HepG2 (cell line): ENCODE data around the gene KLHL36. TPM values are rescaled to one million over a fixed set of nuclear protein-coding genes. Genes with fewer than 3 reads are reported as not detected.

Experiments used
- ATAC-seq: fragments of 200-7000 bp; cut with Tn5 transposase; 3 replicates; pipeline ENCODE4 v1.9.1; 2020; ENCODE audit warnings: mild to moderate bottlenecking, moderate library complexity
- BruUV-seq: library from RNA; stranded (reverse); fragments of 400-500 nt; replicated peaks from 2 replicates; lab custom pipeline; 2021; lab: Mats Ljungman, UMichigan
- CTCF ChIA-PET: fragments of 300-600 bp; formaldehyde crosslinking; extraction: SDS; loops from one replicate; lab custom pipeline; 2021; ENCODE audit warnings: low total read pairs, inconsistent platforms, low intra/inter-chr PET ratio; lab: Yijun Ruan, JAX
- POLR2A ChIA-PET: fragments of 350-600 bp; sonication (Branson Sonifier 250); formaldehyde crosslinking; loops from one replicate; lab custom pipeline; 2020; ENCODE audit warnings: antibody characterized with exemption, inconsistent platforms; lab: Yijun Ruan, JAX
- DNase-seq: peaks from one replicate; pipeline ENCODE4 v3.0.0-alpha.2; 2015; ENCODE audit warnings: low spot score
- FAIRE-seq: peaks from 3 replicates; lab custom pipeline; 2011; peaks lifted over from hg19 to GRCh38; lab: Jason Lieb, UNC
- H2AFZ ChIP-seq: one replicate; pipeline ENCODE4 v1.6.1; 2011; ENCODE audit warnings: low read length, inconsistent platforms
- H3K27ac ChIP-seq: fragments of 300-600 bp; 3 replicates; pipeline ENCODE4 v1.8.0; 2011; ENCODE audit warnings: mixed run types, mild to moderate bottlenecking, mixed read lengths, low read length, inconsistent platforms; ENCODE audit not compliant: insufficient read depth; ENCODE audit errors: extremely low read length
- H3K27me3 ChIP-seq, 2 experiments: fragments of 200-600 bp in 1 of 2; 2 replicates in 1 of 2; 3 replicates in 1 of 2; pipeline versions ENCODE4 v1.6.0 to v1.8.0; 2011; ENCODE audit warnings: low read length in 2 of 2, mild to moderate bottlenecking in 2 of 2, moderate library complexity in 2 of 2, inconsistent platforms in 1 of 2; ENCODE audit not compliant: insufficient read depth in 2 of 2, control insufficient read depth in 1 of 2
- H3K36me3 ChIP-seq, 2 experiments: fragments of 200-600 bp in 1 of 2; replicated peaks in 1 of 2; 2 replicates in 1 of 2; 3 replicates in 1 of 2; pipeline versions ENCODE4 v1.5.1 to v1.8.0; 2011; ENCODE audit warnings: low read length in 2 of 2, inconsistent platforms in 1 of 2; ENCODE audit not compliant: insufficient read depth in 2 of 2, control insufficient read depth in 1 of 2
- H3K4me1 ChIP-seq: 2 replicates; pipeline ENCODE4 v1.5.1; 2012; ENCODE audit warnings: low read length, inconsistent platforms; ENCODE audit not compliant: insufficient read depth
- H3K4me2 ChIP-seq: 2 replicates; pipeline ENCODE4 v1.6.0; 2011; ENCODE audit warnings: low read depth, low read length, inconsistent platforms
- H3K4me3 ChIP-seq, 3 experiments: fragments of 200-600 bp in 1 of 3; sonication (generic), shearing (Covaris generic) in 1 of 3; replicated peaks in 1 of 3; 2 replicates each; pipeline ENCODE4 v1.5.1; 2011 to 2016; ENCODE audit warnings: low read length in 3 of 3, inconsistent platforms in 2 of 3, low read depth in 2 of 3, mild to moderate bottlenecking in 2 of 3, control low read depth in 1 of 3, mixed read lengths in 1 of 3; ENCODE audit not compliant: insufficient read depth in 1 of 3
- H3K79me2 ChIP-seq: one replicate; pipeline ENCODE4 v1.6.1; 2011; ENCODE audit warnings: low read length, inconsistent platforms; ENCODE audit not compliant: insufficient read depth
- H3K9ac ChIP-seq: 2 replicates; pipeline ENCODE4 v1.6.0; 2011; ENCODE audit warnings: mild to moderate bottlenecking, low read depth, low read length, inconsistent platforms; ENCODE audit not compliant: insufficient read depth
- H3K9me3 ChIP-seq: 2 replicates; pipeline ENCODE4 v1.5.1; 2012; ENCODE audit warnings: mild to moderate bottlenecking, low read length
- H4K20me1 ChIP-seq: 2 replicates; pipeline ENCODE4 v1.6.0; 2011; ENCODE audit warnings: inconsistent platforms, mild to moderate bottlenecking, low read length, moderate library complexity; ENCODE audit not compliant: insufficient read depth
- CTCF ChIP-seq: sonication (generic); formaldehyde crosslinking; IDR thresholded peaks from 2 replicates; pipeline ENCODE4 v1.5.0; 2020; ENCODE audit warnings: mild to moderate bottlenecking, missing genetic modification reagents, moderate library complexity
- MIXL1 ChIP-seq: IDR thresholded peaks from 2 replicates; pipeline ENCODE4 v1.6.1; 2016
- ZBTB33 ChIP-seq: sonication (generic); formaldehyde crosslinking; IDR thresholded peaks from 2 replicates; pipeline ENCODE4 v1.4.0; 2020; ENCODE audit warnings: missing genetic modification reagents
- ZBTB38 ChIP-seq: sonication (generic); formaldehyde crosslinking; IDR thresholded peaks from 2 replicates; pipeline ENCODE4 v1.5.1; 2020; ENCODE audit warnings: mild to moderate bottlenecking, missing genetic modification reagents
- ZFX ChIP-seq: sonication (generic); formaldehyde crosslinking; IDR thresholded peaks from 2 replicates; pipeline ENCODE4 v1.4.0; 2020; ENCODE audit warnings: mild to moderate bottlenecking, low read depth, missing genetic modification reagents, moderate library complexity
- ZKSCAN8 ChIP-seq: IDR thresholded peaks from 2 replicates; pipeline ENCODE4 v1.6.1; 2016; ENCODE audit warnings: borderline replicate concordance, missing genetic modification reagents, missing compliant biosample characterization
- ZNF687 ChIP-seq: sonication (generic); formaldehyde crosslinking; IDR thresholded peaks from 2 replicates; pipeline ENCODE4 v1.5.1; 2020; ENCODE audit warnings: mild to moderate bottlenecking, missing genetic modification reagents, moderate library complexity
- WGBS: methylation state at CpG from one replicate; pipeline ENCODE4 v1.1.6; 2017; ENCODE audit warnings: low lambda C conversion rate; 5-methylcytosine and 5-hydroxymethylcytosine counted together
- in situ Hi-C: cut with HindIII; loops from 2 replicates; pipeline ENCODE4 v1.10.0; 2017; ENCODE audit warnings: low pct_unique_long_range_greater_than_20kb; ENCODE audit not compliant: extremely low pct_ligation_motif_present
- intact Hi-C: fragments of 100-400 bp; cut with micrococcal nuclease; formaldehyde crosslinking; loops from one replicate; pipeline ENCODE4 v1.10.0; 2022; ENCODE audit not compliant: unreplicated experiment
- polyA plus RNA-seq, 8 experiments: library from polyadenylated mRNA; depleted of rRNA in 3 of 8; stranded (reverse) in 7 of 8; unstranded in 1 of 8; fragments of >200 nt; fragmentation: Illumina TruSeq in 4 of 8; extraction: Trizol in 4 of 8; gene quantifications; 2 replicates each; pipeline versions ENCODE4 v1.2.1 to v1.2.3, GENCODE V29; 2011 to 2016; ENCODE audit warnings: low read depth in 4 of 8, missing spikeins in 1 of 8, mixed read lengths in 1 of 8; ENCODE audit not compliant: insufficient read depth in 1 of 8
- total RNA-seq, 5 experiments: library from RNA; depleted of rRNA; stranded (reverse); fragments of >200 nt; fragmentation: Illumina TruSeq; extraction: Trizol; gene quantifications; 2 replicates each; pipeline ENCODE4 v1.2.3, GENCODE V29; 2016; ENCODE audit warnings: low read depth in 1 of 5

Gene KLHL36
- total and polyA plus RNA-seq, 2 of the 13 experiments (the other 11 are each of a cell fraction or from before 2014, with no cell fraction given), result 24.3 to 26.0 TPM

- no peak for DNase-seq
- WGBS, result 58% methylated on average over 10 of the region's 12 CpGs
- TF ChIP-seq ZFX (CRISPR knock-in tag) (0 out of 2 replicates have a peak, but pooled peaks have one; percentile 22), MIXL1 (CRISPR knock-in tag) (no peak), CTCF (0 out of 2 replicates have a peak, but pooled peaks have one; percentile 11), ZBTB38 (CRISPR knock-in tag) (peak; percentile 61; the same call in 1 of the 2 replicates), ZBTB33 (0 out of 2 replicates have a peak, but pooled peaks have one; percentile 35), ZNF687 (peak; percentile 50), ZKSCAN8 (CRISPR knock-in tag) (no peak)
- in situ Hi-C loops (loop anchor here (5.0 kb wide), 1 partner anchor 57 kb away; no protein-coding TSS in a partner anchor), intact Hi-C loops (no loop called here)
- ChIA-PET CTCF (no interaction called here), POLR2A (no interaction called here)
- no peaks in the 10 kb centered on the region for H3K9me3 ChIP-seq
- no peak overlapping the region for H3K9ac ChIP-seq
- 0 out of 5 replicates have a peak, but pooled peaks cover 0 to 17% of the 10 kb centered on the region in 2 experiments for H3K27me3 ChIP-seq
- H2AFZ ChIP-seq, result no peak overlapping the region
- H3K4me1 ChIP-seq, result peaks cover 20% of the 10 kb centered on the region
- FAIRE-seq, result no peak
- no peaks in the 10 kb centered on the region for H4K20me1 ChIP-seq
- no TSS peak for BruUV-seq
- H3K36me3 ChIP-seq, result no peaks in the 10 kb centered on the region
- peak; percentile 49 for ATAC-seq
- H3K4me3 ChIP-seq, result no peak overlapping the region
- H3K79me2 ChIP-seq, result no peaks in the 10 kb centered on the region
- no peak overlapping the region for H3K4me2 ChIP-seq
- H3K27ac ChIP-seq, result no peak overlapping the region
Observed at GRCh38 chr16:84670063-84670462, 21.8 kb downstream of the KLHL36 start.
